HepG2 (cell line): ENCODE measurements around the gene CAMTA2. TPM values are rescaled to one million over a fixed set of nuclear protein-coding genes. Genes with fewer than 3 reads are reported as not detected.
A peak's percentile ranks its signal among the peaks of the same experiment; 100 is the strongest.

ENCODE experiments used
- HNRNPUL1 ChIP-seq: fragments of 200-400 bp; formaldehyde crosslinking; IDR thresholded peaks from 2 replicates; pipeline ENCODE4 v1.6.1; 2017; ENCODE audit warnings: low read depth, mild to moderate bottlenecking, low read length, moderate library complexity
- IRF1 ChIP-seq: sonication (generic); formaldehyde crosslinking; IDR thresholded peaks from 2 replicates; pipeline ENCODE4 v1.4.0; 2020; ENCODE audit warnings: low read depth, mild to moderate bottlenecking, missing genetic modification reagents
- KDM4B ChIP-seq: sonication (generic); formaldehyde crosslinking; IDR thresholded peaks from 2 replicates; pipeline ENCODE4 v1.4.0; 2020; ENCODE audit warnings: missing genetic modification reagents
- KLF11 ChIP-seq: IDR thresholded peaks from 2 replicates; pipeline ENCODE4 v1.6.1; 2016; ENCODE audit warnings: missing compliant biosample characterization
- NBN ChIP-seq: fragments of 450-650 bp; conservative IDR thresholded peaks from 2 replicates; pipeline ENCODE4 v1.6.1; 2017
- NR2F6 ChIP-seq, 2 experiments: IDR thresholded peaks; 2 replicates each; pipeline ENCODE4 v1.6.1; 2016; ENCODE audit warnings: antibody characterized with exemption in 1 of 2, mild to moderate bottlenecking in 1 of 2
- PPARG ChIP-seq: conservative IDR thresholded peaks from 2 replicates; pipeline ENCODE4 v1.6.1; 2016; ENCODE audit warnings: missing biosample characterization, missing genetic modification reagents
- PRDM4 ChIP-seq: sonication (generic); formaldehyde crosslinking; IDR thresholded peaks from 2 replicates; pipeline ENCODE4 v1.9.0; 2021; ENCODE audit warnings: missing genetic modification reagents, borderline replicate concordance
- RFXANK ChIP-seq: IDR thresholded peaks from 2 replicates; pipeline ENCODE4 v1.6.1; 2016
- TCF7L2 ChIP-seq: IDR thresholded peaks from 2 replicates; pipeline ENCODE4 v1.6.1; 2011; ENCODE audit warnings: mild to moderate bottlenecking, low read depth, low read length, moderate library complexity
- YY1 ChIP-seq: IDR thresholded peaks from 2 replicates; pipeline ENCODE4 v1.6.1; 2011; ENCODE audit warnings: low read length, low read depth, moderate library complexity, mild to moderate bottlenecking; ENCODE audit not compliant: insufficient read depth, insufficient replicate concordance
- ZBTB39 ChIP-seq: sonication (generic); formaldehyde crosslinking; IDR thresholded peaks from 2 replicates; pipeline ENCODE4 v1.5.0; 2020; ENCODE audit warnings: missing genetic modification reagents
- ZBTB43 ChIP-seq: sonication (generic); formaldehyde crosslinking; conservative IDR thresholded peaks from 2 replicates; pipeline ENCODE4 v1.4.0; 2020; ENCODE audit warnings: missing genetic modification reagents
- ZMYM2 ChIP-seq: sonication (generic); formaldehyde crosslinking; IDR thresholded peaks from 2 replicates; pipeline ENCODE4 v1.8.0; 2022; ENCODE audit warnings: mild to moderate bottlenecking, missing genetic modification reagents
- ZNF225 ChIP-seq: sonication (generic); formaldehyde crosslinking; IDR thresholded peaks from 2 replicates; pipeline ENCODE4 v1.4.0; 2020; ENCODE audit warnings: mild to moderate bottlenecking, missing genetic modification reagents
- ZNF235 ChIP-seq: sonication (generic); formaldehyde crosslinking; IDR thresholded peaks from 2 replicates; pipeline ENCODE4 v1.8.1; 2023; ENCODE audit warnings: mild to moderate bottlenecking, missing genetic modification reagents, borderline replicate concordance
- ZNF282 ChIP-seq: fragments of 450-650 bp; IDR thresholded peaks from 2 replicates; pipeline ENCODE4 v1.6.1; 2018; ENCODE audit not compliant: partially characterized antibody
- ZNF446 ChIP-seq: sonication (generic); formaldehyde crosslinking; IDR thresholded peaks from 2 replicates; pipeline ENCODE4 v1.5.0; 2020; ENCODE audit warnings: mild to moderate bottlenecking, missing genetic modification reagents
- ZNF547 ChIP-seq: sonication (generic); formaldehyde crosslinking; IDR thresholded peaks from 2 replicates; pipeline ENCODE4 v1.5.1; 2020; ENCODE audit warnings: mild to moderate bottlenecking, missing genetic modification reagents
- ZNF597 ChIP-seq: sonication (generic); formaldehyde crosslinking; IDR thresholded peaks from 2 replicates; pipeline ENCODE4 v1.5.0; 2020; ENCODE audit warnings: missing genetic modification reagents
- ZNF674 ChIP-seq: sonication (generic); formaldehyde crosslinking; IDR thresholded peaks from 2 replicates; pipeline ENCODE4 v1.5.0; 2020; ENCODE audit warnings: low read depth, mild to moderate bottlenecking, missing genetic modification reagents
- ZNF703 ChIP-seq: sonication (generic); formaldehyde crosslinking; IDR thresholded peaks from 2 replicates; pipeline ENCODE4 v1.5.1; 2020; ENCODE audit warnings: missing genetic modification reagents, mild to moderate bottlenecking, moderate library complexity, borderline replicate concordance
- ZNF761 ChIP-seq: sonication (generic); formaldehyde crosslinking; conservative IDR thresholded peaks from 2 replicates; pipeline ENCODE4 v1.4.0; 2020; ENCODE audit warnings: mild to moderate bottlenecking, missing genetic modification reagents
- polyA plus RNA-seq, 8 experiments: library from polyadenylated mRNA; depleted of rRNA in 3 of 8; stranded (reverse) in 7 of 8; unstranded in 1 of 8; fragments of >200 nt; fragmentation: Illumina TruSeq in 4 of 8; extraction: Trizol in 4 of 8; gene quantifications; 2 replicates each; pipeline versions ENCODE4 v1.2.1 to v1.2.3, GENCODE V29; 2011 to 2016; ENCODE audit warnings: low read depth in 4 of 8, missing spikeins in 1 of 8, mixed read lengths in 1 of 8; ENCODE audit not compliant: insufficient read depth in 1 of 8
- total RNA-seq, 5 experiments: library from RNA; depleted of rRNA; stranded (reverse); fragments of >200 nt; fragmentation: Illumina TruSeq; extraction: Trizol; gene quantifications; 2 replicates each; pipeline ENCODE4 v1.2.3, GENCODE V29; 2016; ENCODE audit warnings: low read depth in 1 of 5

The CAMTA2 gene
- total and polyA plus RNA-seq, 2 of the 13 experiments (the other 11 are each of a cell fraction or from before 2014, with no cell fraction given) = 4.1 to 7.1 TPM

GRCh38 chr17:4948166-4948930 lies 39.1 kb downstream of the CAMTA2 start, which contains the start of gene PFN1 (continued):
- TF ChIP-seq ZNF597 (CRISPR knock-in tag) = no peak
- TF ChIP-seq KLF11 (CRISPR knock-in tag) = no peak
- TF ChIP-seq ZNF235 (CRISPR knock-in tag) = no peak
- peak; percentile 42; the same call in 1 of the 2 replicates for TF ChIP-seq NR2F6 (IDR thresholded peaks at IDR 0.05)
- no peak; the same call in 1 of the 2 replicates for TF ChIP-seq NR2F6 (CRISPR knock-in tag; IDR thresholded peaks at IDR 0.05)
- no peak for TF ChIP-seq ZNF703
- peak; percentile 60 for TF ChIP-seq YY1
- TF ChIP-seq PRDM4 (CRISPR knock-in tag) = 0 out of 2 replicates have a peak, but pooled peaks have one; percentile 30
- no peak; the same call in 1 of the 2 replicates for TF ChIP-seq ZNF446 (CRISPR knock-in tag)
- TF ChIP-seq ZNF674 (CRISPR knock-in tag) = no peak
- no peak for TF ChIP-seq ZBTB39 (CRISPR knock-in tag)
- TF ChIP-seq KDM4B (CRISPR knock-in tag) = 0 out of 2 replicates have a peak, but pooled peaks have one; percentile 34
- TF ChIP-seq PPARG (CRISPR knock-in tag) = no peak
- no peak for TF ChIP-seq RFXANK (CRISPR knock-in tag)
- TF ChIP-seq ZNF547 = 0 out of 2 replicates have a peak, but pooled peaks have one; percentile 8
- TF ChIP-seq HNRNPUL1 = peak; percentile 37; the same call in 1 of the 2 replicates
- no peak for TF ChIP-seq ZNF282
- no peak for TF ChIP-seq ZMYM2 (CRISPR knock-in tag)
- peak; percentile 53; the same call in 1 of the 2 replicates for TF ChIP-seq ZBTB43 (CRISPR knock-in tag)
- peak; percentile 47; the same call in 1 of the 2 replicates for TF ChIP-seq ZNF225 (CRISPR knock-in tag)
- TF ChIP-seq IRF1 (CRISPR knock-in tag) = no peak
- TF ChIP-seq ZNF761 (CRISPR knock-in tag) = no peak
- TF ChIP-seq NBN = no peak
- no peak for TF ChIP-seq TCF7L2
